Body of pancreas (tissue), 4 donors: ENCODE measurements around the gene VTI1B.

ENCODE experiments used
- CTCF ChIP-seq, 7 experiments: fragments of 450-650 bp in 4 of 7; fragments of 200-600 bp in 3 of 7; sonication (generic) in 3 of 7; IDR thresholded peaks; one replicate each; pipeline ENCODE4 v1.5.1; 2016 to 2019; ENCODE audit warnings: antibody characterized with exemption in 7 of 7
- POLR2A ChIP-seq, 3 donors: fragments of 450-650 bp; IDR thresholded peaks; one replicate each; pipeline ENCODE4 v1.6.1; 2016; ENCODE audit warnings: antibody characterized with exemption in 3 of 3, mild to moderate bottlenecking in 2 of 3

DNA sequence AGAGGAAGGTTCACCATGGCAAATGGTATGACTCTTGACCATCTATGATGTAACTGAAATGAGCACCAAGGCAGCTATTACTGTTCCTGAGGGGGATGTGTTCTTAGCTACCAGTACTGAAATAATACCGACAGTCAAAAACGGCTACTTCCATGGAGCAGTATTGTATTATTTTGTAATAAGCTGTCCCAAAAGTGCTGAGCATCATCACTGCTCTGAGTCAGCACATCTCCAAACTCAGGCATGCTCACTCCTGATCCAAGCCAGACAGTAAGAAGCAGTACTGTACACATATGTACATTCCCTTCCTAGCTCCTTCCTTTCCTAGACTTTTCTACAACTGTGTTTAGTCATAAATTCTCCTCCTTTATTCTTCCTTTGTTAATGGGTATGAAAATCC lies 8.6 kb downstream of the VTI1B start:
- TF ChIP-seq CTCF (IDR thresholded peaks at IDR 0.05) (no peak), POLR2A (IDR thresholded peaks at IDR 0.05) (no peak)
